Pericardium fibroblast (primary cell): ENCODE data around the gene ZNF496. TPM values are rescaled to one million over a fixed set of nuclear protein-coding genes. Genes with fewer than 3 reads are reported as not detected.

ENCODE experiments used
- total RNA-seq: library from RNA; depleted of rRNA; stranded (reverse); fragments of >200 nt; gene quantifications from 2 replicates; pipeline ENCODE4 v1.2.3, GENCODE V29; 2015

ZNF496 gene
- 24.0 and 31.7 TPM in 2 replicates for total RNA-seq

DNA sequence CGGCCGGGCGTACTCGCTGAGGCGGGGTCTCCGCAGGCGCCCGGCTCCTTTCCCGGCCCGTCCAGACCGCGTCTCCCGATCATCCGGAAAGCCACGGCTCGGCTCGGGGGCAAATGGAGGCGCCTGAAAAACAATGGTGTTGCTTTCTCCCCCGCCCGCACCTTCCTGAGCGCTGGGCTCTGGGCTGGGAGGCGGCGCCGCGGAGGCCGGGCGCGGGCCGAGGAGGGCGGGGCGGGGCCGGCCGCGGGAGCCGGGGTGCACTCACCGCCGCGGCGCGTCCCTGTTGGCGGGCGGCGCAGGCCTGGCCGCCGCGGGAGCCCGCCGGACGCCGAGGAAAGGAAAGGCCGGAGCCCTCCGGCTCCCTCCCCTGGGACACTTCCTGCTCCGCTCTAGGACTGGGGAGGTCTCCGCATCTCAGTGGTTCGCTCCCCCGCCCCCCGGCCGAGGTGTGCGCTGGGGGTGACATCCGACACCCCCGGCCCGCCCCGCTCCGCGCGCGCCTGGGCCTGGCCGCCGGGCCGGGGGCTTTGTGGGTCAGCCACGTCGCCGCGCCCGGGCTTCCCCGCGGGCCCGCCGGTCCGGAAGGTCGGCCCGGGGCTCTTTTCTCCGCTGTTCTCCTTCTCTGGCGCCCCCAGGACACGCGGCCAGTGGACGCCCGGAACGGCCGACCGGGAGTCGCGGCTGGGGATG lies at the start of gene ZNF496:
Gene ZNF496, minus strand, starts transcription at position 343 of the 690 bp plus-strand sequence. CDS start 2,289 bp downstream, outside the sequence.

GRCh38 chr1:247255772-247256171 lies 75.9 kb downstream of the ZNF496 start, which contains the start of gene VN1R5:
Gene VN1R5 (plus strand): TSS chr1:247256072.

Other genes with a start within 250 kb of the ZNF496 start
- gene ZNF669, start 227.5 kb downstream of the ZNF496 start, total RNA-seq, result 4.8 and 9.2 TPM in 2 replicates
- gene ZNF124, start 159.8 kb downstream of the ZNF496 start, total RNA-seq, result 13.1 and 16.9 TPM in 2 replicates
- not detected in 2 replicates for gene VN1R5, start 75.8 kb downstream of the ZNF496 start, total RNA-seq
- under 0.01 TPM in 1 of 2 replicates, not detected in the other for gene NLRP3, start 84.3 kb upstream of the ZNF496 start, total RNA-seq
- gene OR2B11, start 126.2 kb upstream of the ZNF496 start, total RNA-seq, result not detected in 2 replicates
- gene OR2C3, start 204.6 kb upstream of the ZNF496 start, total RNA-seq, result not detected in 2 replicates
- not detected in 2 replicates for gene GCSAML, start 217.3 kb upstream of the ZNF496 start, total RNA-seq